GM18951 (cell line): ENCODE measurements around the gene SNX5.
"Not testable (repeated sequence)": the region's sequence is repeated elsewhere in the genome, so short reads cannot be mapped to it uniquely, and the experiment has no call there.

ENCODE experiments used
- POLR2A ChIP-seq: IDR thresholded peaks from 4 replicates; pipeline ENCODE4 v1.6.1; 2011; ENCODE audit warnings: mild to moderate bottlenecking; ENCODE audit not compliant: insufficient read length, insufficient read depth; ENCODE audit errors: extremely low read depth
- in situ Hi-C: fragments of 300-500 bp; cut with MboI; formaldehyde crosslinking; loops from one replicate; pipeline ENCODE4 v1.12.0; 2022; ENCODE audit warnings: low sequenced_read_pairs, mixed read lengths, inconsistent platforms; ENCODE audit not compliant: unreplicated experiment

Gene SNX5

DNA sequence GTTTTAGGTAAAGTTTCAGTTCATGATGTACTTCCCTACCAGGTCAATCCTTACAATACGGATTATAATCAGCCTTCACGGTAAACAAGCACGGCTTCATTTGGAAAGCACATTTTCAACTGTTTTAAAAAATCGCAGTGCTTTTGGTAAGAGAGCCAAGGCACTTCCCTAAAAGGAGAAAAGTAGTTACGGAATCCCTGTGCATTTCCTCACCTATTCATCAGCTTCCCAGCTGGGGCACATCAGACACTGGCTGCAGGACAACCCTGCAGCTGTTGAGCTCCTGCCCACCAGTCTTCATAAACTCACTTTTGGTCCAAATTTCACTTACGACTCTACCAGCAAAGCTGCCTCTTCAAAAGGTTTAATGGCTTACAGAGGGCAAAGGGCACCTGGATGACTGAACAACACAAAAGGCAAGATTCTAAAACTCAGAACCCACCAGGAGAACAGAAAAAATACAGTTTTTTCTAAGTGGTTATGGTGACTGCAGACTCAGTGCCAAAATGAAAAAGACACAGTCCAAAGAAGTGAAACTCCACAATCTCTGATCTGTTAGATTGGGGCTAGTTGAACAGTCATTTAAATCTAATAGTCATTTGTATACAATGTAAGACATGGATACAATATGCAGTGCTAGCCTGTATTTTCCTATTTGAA is 7.5 kb downstream of the SNX5 start:
- in situ Hi-C loops, result no loop called here
- no peak for TF ChIP-seq POLR2A

DNA sequence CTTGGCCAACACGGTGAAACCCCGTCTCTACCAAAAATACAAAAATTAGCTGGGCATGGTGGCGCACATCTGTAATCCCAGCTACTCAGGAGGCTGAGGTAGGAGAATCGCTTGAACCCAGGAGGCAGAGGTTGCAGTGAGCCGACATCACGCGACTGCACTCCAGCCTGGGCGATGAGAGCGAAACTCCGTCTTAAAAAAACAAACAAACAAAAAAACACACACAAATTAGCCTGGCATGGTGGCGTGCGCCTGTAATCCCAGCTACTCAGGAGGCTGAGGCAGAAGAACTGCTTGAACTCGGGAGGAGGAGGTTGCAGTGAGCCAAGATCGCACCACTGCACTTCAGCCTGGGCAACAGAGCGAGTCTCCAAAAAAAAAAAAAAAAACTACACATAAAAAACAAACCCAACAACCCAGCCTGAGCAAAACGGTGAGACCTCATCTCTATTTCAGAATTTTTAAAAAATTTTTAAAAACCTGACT is 8.2 kb downstream of the SNX5 start:
- in situ Hi-C loops, result not testable (repeated sequence)

DNA sequence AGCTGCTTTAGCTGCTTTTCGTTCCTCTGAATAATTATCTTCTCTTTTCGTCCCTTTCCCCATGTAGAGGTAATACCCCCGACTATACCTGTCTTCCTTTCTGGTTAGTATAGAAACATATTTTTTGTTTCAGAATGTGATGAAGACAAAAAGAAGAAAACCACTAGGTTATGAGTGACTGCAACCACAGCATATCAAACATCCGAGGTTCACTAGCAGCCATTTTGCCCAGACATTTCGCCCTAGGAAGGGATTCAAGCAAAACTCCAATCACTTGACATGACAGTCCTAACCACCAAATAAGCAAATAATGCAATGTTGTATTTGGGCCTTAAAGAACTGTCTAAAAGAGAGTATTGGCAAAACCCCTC is 9.4 kb downstream of the SNX5 start:
- in situ Hi-C loops, result no loop called here
- no peak for TF ChIP-seq POLR2A

DNA sequence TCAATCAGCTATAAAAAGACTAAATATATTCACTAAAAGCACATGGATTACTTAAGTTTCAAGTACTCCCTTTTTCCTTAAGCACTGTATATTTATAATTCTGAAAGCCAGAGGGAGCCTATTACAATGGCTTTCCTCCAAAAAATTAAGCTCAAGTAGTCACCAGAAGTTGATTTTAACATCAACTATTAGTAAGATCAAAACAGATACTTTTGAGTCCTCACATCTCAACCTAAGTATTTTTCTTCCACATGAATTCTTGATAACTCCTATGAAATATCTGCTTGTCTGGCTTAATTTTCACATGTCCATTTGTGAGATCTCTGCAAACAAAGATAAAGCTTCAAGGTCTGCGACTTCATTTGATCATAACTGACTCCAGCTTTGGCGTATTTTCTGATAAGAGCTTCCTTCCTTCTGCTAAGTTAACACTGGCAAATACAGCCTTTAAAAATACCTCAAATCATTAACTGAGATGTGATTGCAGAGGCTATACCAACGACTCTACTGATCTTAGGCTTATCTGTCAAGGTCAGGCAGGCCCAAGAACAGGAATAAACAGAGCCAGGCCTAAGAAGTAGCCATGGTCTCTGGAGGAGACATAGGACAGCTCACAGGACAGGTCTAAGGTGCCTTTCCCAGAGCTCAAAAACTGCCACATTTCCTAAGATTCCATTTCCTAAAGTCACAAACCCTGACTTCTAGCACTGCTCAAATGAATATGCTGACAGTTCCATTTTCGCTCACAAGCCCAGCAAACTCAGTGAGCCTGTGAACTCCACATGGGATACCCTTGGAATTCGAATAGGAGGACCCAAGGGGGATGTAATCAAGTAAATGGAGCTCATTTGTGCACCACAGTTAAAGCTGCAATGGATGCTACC is 10.0 kb downstream of the SNX5 start:
- TF ChIP-seq POLR2A, result no peak
- in situ Hi-C loops, result no loop called here

DNA sequence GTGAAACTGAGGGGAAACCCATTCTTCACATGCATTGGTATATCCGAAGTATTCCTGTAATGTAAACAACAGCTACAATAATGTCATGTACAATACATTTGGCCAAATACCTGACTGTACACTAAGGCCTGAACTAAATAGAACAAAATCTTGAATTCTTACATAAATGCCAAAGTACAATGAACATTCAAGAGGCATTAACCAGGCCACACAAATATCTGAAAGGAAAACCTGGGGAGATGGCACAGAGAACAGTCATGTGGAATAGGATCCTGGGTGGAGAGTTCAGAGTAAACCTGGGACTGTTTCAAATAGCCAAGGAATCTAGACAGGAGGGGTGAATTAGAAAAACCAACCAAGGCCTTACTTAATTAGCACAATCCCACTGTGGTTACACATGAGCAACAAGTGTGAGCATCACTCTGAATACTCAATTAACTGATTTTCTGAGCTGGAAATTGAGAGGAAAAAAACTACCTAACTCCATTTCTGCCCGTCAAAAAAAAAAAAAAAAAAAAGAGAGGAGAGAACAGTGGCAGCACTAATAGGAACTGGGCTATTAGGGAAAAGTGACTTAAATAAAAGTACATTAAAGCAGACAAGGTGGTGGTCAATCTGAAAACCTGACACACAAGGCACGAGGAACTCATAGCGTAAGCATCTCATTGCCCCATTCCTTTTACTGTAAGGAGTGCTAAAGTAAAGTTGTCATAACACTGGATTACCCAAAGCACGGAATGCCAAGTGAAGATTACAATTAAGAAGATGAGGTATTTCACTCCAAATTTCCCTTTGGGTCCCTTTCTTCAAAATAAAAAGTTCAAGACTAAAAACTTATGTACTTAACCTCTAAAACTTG is 10.9 kb downstream of the SNX5 start:
- TF ChIP-seq POLR2A, result no peak

DNA sequence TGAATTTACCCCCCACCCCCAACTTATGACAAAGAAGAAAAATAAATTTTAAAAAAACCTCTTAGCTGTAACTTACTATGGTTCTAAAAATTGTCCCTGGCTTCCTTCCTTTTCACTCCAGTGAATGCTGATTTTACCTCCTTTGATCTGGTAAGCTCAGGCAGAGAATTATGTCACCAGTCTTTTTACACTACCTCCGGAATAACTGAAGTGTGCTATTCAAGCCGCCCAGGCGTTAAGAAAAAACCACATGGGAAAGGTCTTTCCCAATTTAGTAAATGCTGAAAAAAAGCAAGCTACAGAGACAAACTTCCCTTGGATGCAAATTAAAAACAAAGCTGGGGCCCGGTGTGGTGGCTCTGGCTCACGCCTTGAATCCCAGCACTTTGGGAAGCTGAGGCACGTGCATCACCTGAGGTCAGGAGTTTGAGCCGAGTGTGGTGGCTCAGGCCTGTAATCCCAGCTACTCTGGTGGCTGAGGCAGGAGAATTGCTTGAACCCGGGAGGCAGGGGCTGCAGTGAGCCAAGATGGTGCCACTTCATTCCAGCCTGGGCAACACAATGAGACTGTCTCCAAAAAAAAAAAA is 12.4 kb downstream of the SNX5 start:
- TF ChIP-seq POLR2A, result no peak
- in situ Hi-C loops, result no loop called here

More for the DNA sequence above, 10.9 kb downstream of the SNX5 start:
- in situ Hi-C loops, result no loop called here

DNA sequence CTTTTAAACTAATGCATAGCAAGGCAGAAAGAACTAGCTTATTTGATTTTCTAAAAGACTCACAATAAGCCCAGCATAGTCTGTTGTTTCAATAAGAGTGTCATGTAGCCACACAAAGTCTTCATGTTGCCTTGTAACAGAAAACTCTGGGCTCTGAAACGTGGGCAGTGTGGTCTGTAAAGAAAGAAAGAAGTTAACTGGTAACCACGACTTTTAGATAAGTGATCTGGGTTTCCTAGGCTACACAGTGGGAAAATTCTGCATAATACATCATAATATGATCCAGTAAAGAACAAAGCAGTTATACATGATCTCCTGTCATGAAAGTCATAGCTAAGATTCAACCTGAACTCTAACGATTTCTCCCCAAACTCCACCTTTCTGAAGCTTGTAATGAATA is 13.3 kb downstream of the SNX5 start:
- in situ Hi-C loops, result no loop called here
- TF ChIP-seq POLR2A, result no peak

DNA sequence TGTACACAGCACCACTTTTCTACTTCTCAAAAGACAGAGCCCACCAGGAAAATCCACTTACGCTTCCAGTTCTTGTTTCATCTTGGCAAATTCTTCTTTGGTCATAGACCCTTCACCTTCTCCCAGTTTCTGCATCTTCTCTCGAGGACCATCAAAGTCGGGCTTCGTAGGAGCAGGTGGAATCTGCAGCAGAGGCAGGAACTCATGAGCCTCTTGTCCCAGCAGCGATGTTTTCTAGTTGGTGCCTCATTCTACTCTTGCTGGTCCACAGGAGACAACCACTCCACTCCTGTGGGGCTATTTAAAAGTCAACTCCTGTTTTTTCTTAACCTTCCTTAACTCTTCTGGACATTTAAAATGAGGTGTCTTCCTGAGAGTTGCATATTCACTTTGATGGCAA is 14.7 kb downstream of the SNX5 start:
- in situ Hi-C loops, result no loop called here

DNA sequence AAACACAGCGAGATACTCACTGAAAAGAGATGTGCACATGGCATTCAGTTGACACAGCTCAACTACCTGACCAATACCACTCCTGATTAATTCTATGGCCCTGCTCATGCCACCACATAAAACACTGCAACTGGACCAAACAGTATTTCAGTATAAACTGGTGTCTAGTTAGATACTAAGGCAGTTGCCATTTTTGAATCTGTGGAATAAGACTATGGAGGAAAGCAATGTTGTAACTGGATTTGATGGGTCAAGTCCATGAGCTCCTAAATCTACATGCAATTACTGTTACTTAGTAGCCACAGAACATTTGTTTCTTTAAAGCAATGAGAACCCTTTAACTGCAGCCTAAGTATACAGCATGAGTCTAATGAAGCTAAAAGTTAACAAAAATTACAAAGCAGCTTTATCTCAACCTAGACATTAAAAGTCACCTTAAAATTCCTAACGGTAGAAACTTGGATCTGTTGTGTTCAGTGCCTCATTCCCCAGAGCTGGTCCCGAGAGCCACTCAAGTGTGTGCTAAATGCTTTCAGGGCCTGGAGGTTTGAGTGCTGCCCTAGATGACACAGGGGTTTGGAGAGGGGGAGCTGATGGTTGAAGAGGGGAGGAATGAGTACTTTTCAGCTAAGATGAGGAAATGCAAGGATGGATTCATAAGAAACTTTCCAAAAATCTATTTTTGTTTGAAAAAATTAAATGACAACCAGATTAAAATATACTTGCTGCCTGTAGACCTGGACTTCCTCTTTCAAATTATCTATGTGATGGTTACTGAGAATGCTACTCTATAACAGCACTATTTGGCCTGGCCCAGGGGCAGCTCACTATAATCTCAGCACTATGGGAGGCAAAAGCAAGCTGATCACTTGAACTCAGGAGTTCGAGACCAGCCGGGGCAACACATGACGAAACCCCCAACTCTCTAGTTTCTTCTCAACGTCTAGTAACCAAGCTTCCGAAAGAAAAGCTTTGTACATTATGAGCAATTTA is 15.6 kb downstream of the SNX5 start:
- TF ChIP-seq POLR2A, result no peak
- in situ Hi-C loops, result no loop called here

More for the DNA sequence above, 14.7 kb downstream of the SNX5 start:
- no peak for TF ChIP-seq POLR2A

DNA sequence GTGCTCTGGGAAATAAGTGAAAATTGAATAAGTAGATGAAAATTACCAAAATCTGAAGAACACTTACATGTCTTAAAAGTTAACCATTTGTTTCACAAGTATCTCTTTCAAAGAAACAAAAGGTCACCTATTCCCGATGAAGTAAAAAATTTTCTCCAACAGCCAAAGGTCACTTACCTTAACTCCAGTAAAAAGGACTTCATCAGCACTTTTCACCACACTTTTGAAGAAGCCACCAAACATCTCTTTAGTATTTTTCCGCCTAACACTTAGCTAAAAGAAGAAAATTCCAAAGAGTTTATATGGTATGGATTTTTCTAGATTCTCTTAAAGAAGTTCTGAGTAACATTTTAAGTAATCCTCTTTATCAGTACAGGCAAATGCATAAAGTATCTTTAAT is 17.3 kb downstream of the SNX5 start:
- in situ Hi-C loops, result no loop called here
- TF ChIP-seq POLR2A, result no peak

DNA sequence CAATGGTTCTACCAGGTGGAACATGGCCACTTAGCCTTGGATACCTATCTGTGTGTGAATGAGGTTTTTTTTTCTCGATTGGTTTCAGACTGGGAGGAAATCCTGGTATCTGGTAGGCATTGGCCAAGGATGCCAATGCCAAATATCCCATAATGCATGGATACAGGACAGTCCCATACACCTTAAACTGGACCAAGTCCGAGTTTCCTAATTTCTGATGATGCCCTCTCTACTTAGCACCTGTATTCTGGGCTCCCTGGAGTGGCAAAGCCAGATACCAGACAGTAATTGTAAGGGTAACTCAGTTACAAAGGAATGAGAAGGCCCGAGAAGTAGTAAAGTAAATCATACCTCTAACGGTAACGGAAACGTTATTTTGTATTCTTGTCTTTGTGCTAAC is 17.9 kb downstream of the SNX5 start:
- in situ Hi-C loops, result no loop called here
- no peak for TF ChIP-seq POLR2A

DNA sequence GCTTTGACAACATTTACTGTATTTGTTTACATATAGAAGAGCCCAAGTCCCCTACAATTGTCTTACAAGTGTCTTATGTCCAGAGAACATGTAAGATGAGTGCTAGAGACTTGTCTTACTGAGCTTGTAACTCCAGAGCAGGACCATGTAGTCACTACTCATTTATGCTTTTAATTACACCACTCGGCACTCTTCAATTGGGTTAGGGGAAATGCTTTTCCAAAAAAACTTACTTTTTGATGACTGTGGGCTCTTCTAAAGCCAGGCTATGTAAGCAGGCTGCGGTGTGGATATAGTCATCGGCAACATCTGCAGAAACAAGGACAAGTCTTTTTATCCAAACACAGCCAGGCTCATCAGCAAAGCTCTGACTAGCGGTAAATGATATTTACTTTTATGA is 18.7 kb downstream of the SNX5 start:
- in situ Hi-C loops, result no loop called here
- TF ChIP-seq POLR2A, result no peak
